GM21390 (cell line): ENCODE results near the gene CFAP210.

Experiments used
- ATAC-seq: cut with Tn5 transposase; IDR thresholded peaks from one replicate; pipeline ENCODE4 v1.9.1; 2021; ENCODE audit not compliant: unreplicated experiment

CFAP210 gene

GRCh38 chr2:169694113-169694893 is at the start of gene CFAP210, which contains the start of gene PHOSPHO2:
Gene CFAP210, minus strand, starts transcription at chr2:169694405. Its CDS starts 78 bp downstream, at chr2:169694327.
Gene PHOSPHO2, plus strand, starts transcription at chr2:169694469. Its CDS starts 6,503 bp downstream, at chr2:169700972.
- peak; percentile 99 for ATAC-seq

- ATAC-seq: no peak
Observed at GRCh38 chr2:169743549-169743948, 49.3 kb upstream of the CFAP210 start.

- ATAC-seq: no peak
Observed at GRCh38 chr2:169739351-169739750, 45.1 kb upstream of the CFAP210 start.

GRCh38 chr2:169738566-169739229 is 44.5 kb upstream of the CFAP210 start:
- no peak for ATAC-seq

- no peak for ATAC-seq
Observed at GRCh38 chr2:169736902-169737301, 42.7 kb upstream of the CFAP210 start.

GRCh38 chr2:169735623-169736022 is 41.4 kb upstream of the CFAP210 start:
- ATAC-seq: no peak

- ATAC-seq: peak; percentile 41
Observed at GRCh38 chr2:169734169-169734847, 40.1 kb upstream of the CFAP210 start.

GRCh38 chr2:169732583-169733358 is 38.6 kb upstream of the CFAP210 start:
- no peak for ATAC-seq

GRCh38 chr2:169732075-169732474 is 37.9 kb upstream of the CFAP210 start:
- ATAC-seq: no peak

- ATAC-seq: no peak
Observed at GRCh38 chr2:169729274-169729605, 35.0 kb upstream of the CFAP210 start.

GRCh38 chr2:169727065-169727464 is 32.9 kb upstream of the CFAP210 start:
- no peak for ATAC-seq

GRCh38 chr2:169721016-169721415 is 26.8 kb upstream of the CFAP210 start:
- ATAC-seq: no peak

- no peak for ATAC-seq
Observed at GRCh38 chr2:169718930-169719504, 24.8 kb upstream of the CFAP210 start.

GRCh38 chr2:169717691-169718063 is 23.5 kb upstream of the CFAP210 start:
- no peak for ATAC-seq

- no peak for ATAC-seq
Observed at GRCh38 chr2:169716938-169717690, 22.9 kb upstream of the CFAP210 start.

GRCh38 chr2:169716238-169716886 is 22.2 kb upstream of the CFAP210 start:
- ATAC-seq: no peak

- ATAC-seq: no peak
Observed at GRCh38 chr2:169715379-169716237, 21.4 kb upstream of the CFAP210 start.

- ATAC-seq: no peak
Observed at GRCh38 chr2:169714699-169715098, 20.5 kb upstream of the CFAP210 start.

- ATAC-seq: no peak
Observed at GRCh38 chr2:169713331-169713730, 19.1 kb upstream of the CFAP210 start.
